DND-41 (cell line): ENCODE data around the gene MTR.

ENCODE experiments used
- EZH2 ChIP-seq: IDR thresholded peaks from 3 replicates; pipeline ENCODE4 v1.6.1; 2012; ENCODE audit warnings: borderline replicate concordance, low read depth, mild to moderate bottlenecking, moderate library complexity, low read length, inconsistent platforms; ENCODE audit not compliant: severe bottlenecking
- TF ChIP-seq, protein P1 (sequence below): IDR thresholded peaks from 2 replicates; pipeline ENCODE4 v1.5.1; 2012; ENCODE audit warnings: borderline replicate concordance, low read length, moderate library complexity, mild to moderate bottlenecking; ENCODE audit not compliant: poor library complexity, severe bottlenecking; ENCODE audit errors: extremely low read depth

- TF ChIP-seq, protein P1, sequence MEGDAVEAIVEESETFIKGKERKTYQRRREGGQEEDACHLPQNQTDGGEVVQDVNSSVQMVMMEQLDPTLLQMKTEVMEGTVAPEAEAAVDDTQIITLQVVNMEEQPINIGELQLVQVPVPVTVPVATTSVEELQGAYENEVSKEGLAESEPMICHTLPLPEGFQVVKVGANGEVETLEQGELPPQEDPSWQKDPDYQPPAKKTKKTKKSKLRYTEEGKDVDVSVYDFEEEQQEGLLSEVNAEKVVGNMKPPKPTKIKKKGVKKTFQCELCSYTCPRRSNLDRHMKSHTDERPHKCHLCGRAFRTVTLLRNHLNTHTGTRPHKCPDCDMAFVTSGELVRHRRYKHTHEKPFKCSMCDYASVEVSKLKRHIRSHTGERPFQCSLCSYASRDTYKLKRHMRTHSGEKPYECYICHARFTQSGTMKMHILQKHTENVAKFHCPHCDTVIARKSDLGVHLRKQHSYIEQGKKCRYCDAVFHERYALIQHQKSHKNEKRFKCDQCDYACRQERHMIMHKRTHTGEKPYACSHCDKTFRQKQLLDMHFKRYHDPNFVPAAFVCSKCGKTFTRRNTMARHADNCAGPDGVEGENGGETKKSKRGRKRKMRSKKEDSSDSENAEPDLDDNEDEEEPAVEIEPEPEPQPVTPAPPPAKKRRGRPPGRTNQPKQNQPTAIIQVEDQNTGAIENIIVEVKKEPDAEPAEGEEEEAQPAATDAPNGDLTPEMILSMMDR, result no peak
- TF ChIP-seq EZH2, result no peak
Observed at GRCh38 chr1:236750928-236751327, 44.2 kb upstream of the MTR start.
